SU-DHL-6 (cell line): ENCODE data around the gene TMEM82.

Source experiments
- CTCF ChIP-seq: fragments of 200-600 bp; sonication (generic); IDR thresholded peaks from one replicate; pipeline ENCODE4 v1.5.1; 2017; ENCODE audit warnings: antibody characterized with exemption, mild to moderate bottlenecking, low read length, moderate library complexity; ENCODE audit not compliant: insufficient read depth, poor library complexity, severe bottlenecking
- EZH2phosphoT487 ChIP-seq: fragments of 200-600 bp; sonication (generic), shearing (Covaris generic); conservative IDR thresholded peaks from 2 replicates; pipeline ENCODE4 v1.6.1; 2018; ENCODE audit warnings: mild to moderate bottlenecking, antibody characterized with exemption, low read length, moderate library complexity, mixed read lengths

- TF ChIP-seq CTCF (no peak), EZH2phosphoT487 (no peak)
These were observed 14.8 kb downstream of the TMEM82 start for GRCh38 chr1:15757016-15757543.
